H9 (cell line): ENCODE results near the gene GRM1. TPM values are rescaled to one million over a fixed set of nuclear protein-coding genes. Genes with fewer than 3 reads are reported as not detected.

Experiments
- DNase-seq: peaks from one replicate; pipeline ENCODE4 v3.0.0-alpha.2; 2017
- H2AFZ ChIP-seq: one replicate; pipeline ENCODE4 v1.6.1; 2013; ENCODE audit warnings: mild to moderate bottlenecking, low read length, control low read depth, moderate library complexity
- H2AK5ac ChIP-seq: 2 replicates; pipeline ENCODE4 v1.6.1; 2013; ENCODE audit warnings: low read length, control low read depth, mixed read lengths; ENCODE audit not compliant: insufficient read length
- H2BK120ac ChIP-seq: one replicate; pipeline ENCODE4 v1.6.1; 2013; ENCODE audit warnings: low read depth, mild to moderate bottlenecking, low read length, control low read depth, inconsistent platforms; ENCODE audit not compliant: poor library complexity, severe bottlenecking
- H2BK12ac ChIP-seq: 2 replicates; pipeline ENCODE4 v1.6.1; 2013; ENCODE audit warnings: low read length, control low read depth, mixed read lengths, low read depth; ENCODE audit not compliant: insufficient read length
- H2BK15ac ChIP-seq: 2 replicates; pipeline ENCODE4 v1.6.1; 2013; ENCODE audit warnings: low read depth, low read length, control low read depth
- H2BK20ac ChIP-seq: one replicate; pipeline ENCODE4 v1.6.1; 2013; ENCODE audit warnings: low read depth, mild to moderate bottlenecking, low read length, control low read depth, inconsistent platforms; ENCODE audit not compliant: poor library complexity, severe bottlenecking
- H2BK5ac ChIP-seq: 2 replicates; pipeline ENCODE4 v1.6.1; 2013; ENCODE audit warnings: low read length, control low read depth, mixed read lengths; ENCODE audit not compliant: insufficient read length
- H3K14ac ChIP-seq: 2 replicates; pipeline ENCODE4 v1.6.1; 2013; ENCODE audit warnings: low read length, control low read depth; ENCODE audit not compliant: insufficient read depth
- H3K18ac ChIP-seq: 2 replicates; pipeline ENCODE4 v1.6.1; 2013; ENCODE audit warnings: low read depth, mild to moderate bottlenecking, mixed read lengths, low read length, control low read depth; ENCODE audit not compliant: insufficient read length
- H3K23ac ChIP-seq: 2 replicates; pipeline ENCODE4 v1.6.1; 2013; ENCODE audit warnings: low read length, control low read depth, mixed read lengths, low read depth; ENCODE audit not compliant: insufficient read length
- H3K23me2 ChIP-seq: 2 replicates; pipeline ENCODE4 v1.6.1; 2013; ENCODE audit warnings: low read depth, mild to moderate bottlenecking, mixed read lengths, low read length, control low read depth; ENCODE audit not compliant: insufficient read length, poor library complexity, severe bottlenecking
- H3K27ac ChIP-seq: 2 replicates; pipeline ENCODE4 v1.5.1; 2013; ENCODE audit warnings: low read length, control low read depth, mixed read lengths, low read depth; ENCODE audit not compliant: insufficient read length
- H3K27me3 ChIP-seq: 2 replicates; pipeline ENCODE4 v1.6.1; 2013; ENCODE audit warnings: low read length, control low read depth, inconsistent platforms; ENCODE audit not compliant: insufficient read depth
- H3K4ac ChIP-seq: 2 replicates; pipeline ENCODE4 v1.6.1; 2013; ENCODE audit warnings: low read depth, mild to moderate bottlenecking, control low read depth, inconsistent platforms, low read length, moderate library complexity
- H3K4me1 ChIP-seq: 2 replicates; pipeline ENCODE4 v1.6.1; 2013; ENCODE audit warnings: low read length, control low read depth, inconsistent platforms; ENCODE audit not compliant: insufficient read depth
- H3K4me2 ChIP-seq: 2 replicates; pipeline ENCODE4 v1.6.1; 2013; ENCODE audit warnings: low read length, control low read depth, mixed read lengths; ENCODE audit not compliant: insufficient read length, insufficient read depth
- H3K56ac ChIP-seq: 2 replicates; pipeline ENCODE4 v1.6.1; 2013; ENCODE audit warnings: low read depth, mild to moderate bottlenecking, mixed read lengths, low read length, control low read depth; ENCODE audit not compliant: insufficient read length
- H3K79me1 ChIP-seq: 2 replicates; pipeline ENCODE4 v1.6.1; 2013; ENCODE audit warnings: low read depth, mild to moderate bottlenecking, moderate library complexity, low read length, control low read depth, inconsistent platforms; ENCODE audit not compliant: insufficient read depth, poor library complexity, severe bottlenecking
- H3K79me2 ChIP-seq: 2 replicates; pipeline ENCODE4 v1.6.1; 2013; ENCODE audit warnings: low read length, control low read depth, inconsistent platforms; ENCODE audit not compliant: insufficient read depth
- H3K9ac ChIP-seq: 2 replicates; pipeline ENCODE4 v1.6.1; 2013; ENCODE audit warnings: low read length, control low read depth, mixed read lengths; ENCODE audit not compliant: insufficient read length; ENCODE audit errors: extremely low read depth
- H3K9me3 ChIP-seq: one replicate; pipeline ENCODE4 v1.6.1; 2013; ENCODE audit warnings: low read depth, low read length, inconsistent platforms; ENCODE audit not compliant: control insufficient read depth
- H3T11ph ChIP-seq: one replicate; pipeline ENCODE4 v1.6.1; 2013; ENCODE audit warnings: mild to moderate bottlenecking, low read length, control low read depth, inconsistent platforms
- H4K20me1 ChIP-seq: one replicate; pipeline ENCODE4 v1.6.1; 2013; ENCODE audit not compliant: control insufficient read depth, insufficient read length, insufficient read depth
- H4K5ac ChIP-seq: 2 replicates; pipeline ENCODE4 v1.6.1; 2013; ENCODE audit warnings: low read depth, mild to moderate bottlenecking, mixed read lengths, low read length, control low read depth; ENCODE audit not compliant: insufficient read length
- H4K8ac ChIP-seq: replicated peaks from 2 replicates; pipeline ENCODE4 v1.6.1; 2013; ENCODE audit warnings: low read length, control low read depth, mixed read lengths, low read depth; ENCODE audit not compliant: insufficient read length
- H4K91ac ChIP-seq: 2 replicates; pipeline ENCODE4 v1.6.1; 2013; ENCODE audit warnings: low read depth, mild to moderate bottlenecking, moderate library complexity, mixed read lengths, low read length, control low read depth; ENCODE audit not compliant: insufficient read length
- H3K27ac Mint-ChIP-seq, 3 experiments: 2 replicates in 2 of 3; 3 replicates in 1 of 3; pipeline ENCODE4 v1.8.0; 2020 to 2021; ENCODE audit warnings: mixed read lengths in 3 of 3, mild to moderate bottlenecking in 1 of 3, moderate library complexity in 1 of 3
- H3K27me3 Mint-ChIP-seq: 2 replicates; pipeline ENCODE4 v1.8.0; 2021; ENCODE audit warnings: low read depth, mild to moderate bottlenecking, moderate library complexity, mixed read lengths
- H3K36me3 Mint-ChIP-seq, 3 experiments: 2 replicates in 2 of 3; 3 replicates in 1 of 3; pipeline ENCODE4 v1.8.0; 2020 to 2021; ENCODE audit warnings: low read depth in 3 of 3, mixed read lengths in 3 of 3; ENCODE audit not compliant: insufficient read depth in 1 of 3
- H3K4me1 Mint-ChIP-seq, 2 experiments: 2 replicates each; pipeline ENCODE4 v1.8.0; 2020; ENCODE audit warnings: mixed read lengths in 2 of 2
- H3K4me3 Mint-ChIP-seq, 2 experiments: 2 replicates in 1 of 2; 3 replicates in 1 of 2; pipeline ENCODE4 v1.8.0; 2020 to 2021; ENCODE audit warnings: mild to moderate bottlenecking in 2 of 2, mixed read lengths in 2 of 2, moderate library complexity in 1 of 2
- H3K9me3 Mint-ChIP-seq, 2 experiments: 2 replicates in 1 of 2; 3 replicates in 1 of 2; pipeline ENCODE4 v1.8.0; 2020; ENCODE audit warnings: mild to moderate bottlenecking in 2 of 2, mixed read lengths in 2 of 2, moderate library complexity in 1 of 2
- WGBS: extraction: QIAGEN DNeasy Blood & Tissue Kit; methylation state at CpG from one replicate; pipeline ENCODE4 v1.1.7; 2013; ENCODE audit warnings: missing lambda C conversion rate, low lambda C conversion rate, mixed read lengths; ENCODE audit not compliant: insufficient read length; ENCODE audit errors: extremely low coverage; 5-methylcytosine and 5-hydroxymethylcytosine counted together
- total RNA-seq: library from RNA; stranded (reverse); gene quantifications from 2 replicates; pipeline ENCODE4 v1.2.1, GENCODE V29; 2021
- TF ChIP-seq, protein P1 (sequence below): fragments of 200-600 bp; sonication (generic); conservative IDR thresholded peaks from 3 replicates; pipeline ENCODE4 v1.8.0; 2021; ENCODE audit warnings: antibody characterized with exemption, mild to moderate bottlenecking

The GRM1 gene
- total RNA-seq, 1 experiment from 2014 or later = 0.39 TPM

- no CpG with 5 or more reads among the region's 2 CpGs for WGBS
- Histone ChIP-seq H2BK15ac (no peak overlapping the region), H3K9me3 (no peaks in the 10 kb centered on the region), H3K4ac (no peak overlapping the region), H2BK20ac (no peak overlapping the region), H3K79me2 (no peaks in the 10 kb centered on the region), H3K56ac (no peak overlapping the region), H3K4me1 (no peaks in the 10 kb centered on the region), H3K14ac (no peak overlapping the region), H3T11ph (no peak overlapping the region), H3K27me3 (no peaks in the 10 kb centered on the region), H3K23ac (no peak overlapping the region), H3K4me2 (no peak overlapping the region), H2AK5ac (no peak overlapping the region), H4K8ac (no peak overlapping the region), H4K91ac (no peak overlapping the region), H4K5ac (no peak overlapping the region), H2BK120ac (no peak overlapping the region), H2BK12ac (no peak overlapping the region), H2AFZ (no peak overlapping the region), H3K18ac (no peak overlapping the region), H3K27ac (no peak overlapping the region), H3K9ac (no peak overlapping the region), H2BK5ac (no peak overlapping the region), H3K79me1 (no peaks in the 10 kb centered on the region), H3K23me2 (no peaks in the 10 kb centered on the region), H4K20me1 (no peaks in the 10 kb centered on the region)
- H3K4me3 Mint-ChIP-seq = no peak overlapping the region
- no peak overlapping the region for H3K27ac Mint-ChIP-seq
- H3K36me3 Mint-ChIP-seq = no peaks in the 10 kb centered on the region
- peaks cover 0 to 4% of the 10 kb centered on the region in 2 experiments; a peak in 1 of 4 replicates for H3K4me1 Mint-ChIP-seq
- no peaks in the 10 kb centered on the region for H3K27me3 Mint-ChIP-seq
- TF ChIP-seq, protein P1, sequence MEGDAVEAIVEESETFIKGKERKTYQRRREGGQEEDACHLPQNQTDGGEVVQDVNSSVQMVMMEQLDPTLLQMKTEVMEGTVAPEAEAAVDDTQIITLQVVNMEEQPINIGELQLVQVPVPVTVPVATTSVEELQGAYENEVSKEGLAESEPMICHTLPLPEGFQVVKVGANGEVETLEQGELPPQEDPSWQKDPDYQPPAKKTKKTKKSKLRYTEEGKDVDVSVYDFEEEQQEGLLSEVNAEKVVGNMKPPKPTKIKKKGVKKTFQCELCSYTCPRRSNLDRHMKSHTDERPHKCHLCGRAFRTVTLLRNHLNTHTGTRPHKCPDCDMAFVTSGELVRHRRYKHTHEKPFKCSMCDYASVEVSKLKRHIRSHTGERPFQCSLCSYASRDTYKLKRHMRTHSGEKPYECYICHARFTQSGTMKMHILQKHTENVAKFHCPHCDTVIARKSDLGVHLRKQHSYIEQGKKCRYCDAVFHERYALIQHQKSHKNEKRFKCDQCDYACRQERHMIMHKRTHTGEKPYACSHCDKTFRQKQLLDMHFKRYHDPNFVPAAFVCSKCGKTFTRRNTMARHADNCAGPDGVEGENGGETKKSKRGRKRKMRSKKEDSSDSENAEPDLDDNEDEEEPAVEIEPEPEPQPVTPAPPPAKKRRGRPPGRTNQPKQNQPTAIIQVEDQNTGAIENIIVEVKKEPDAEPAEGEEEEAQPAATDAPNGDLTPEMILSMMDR = no peak
- no peak for DNase-seq
- H3K9me3 Mint-ChIP-seq = no peaks in the 10 kb centered on the region
Observed at GRCh38 chr6:146284311-146284710, 255.4 kb downstream of the GRM1 start.
